ENCODE measurements around the gene TACR2. TPM values are rescaled to one million over a fixed set of nuclear protein-coding genes. Genes with fewer than 3 reads are reported as not detected.

Gene TACR2
- total and polyA plus RNA-seq, 2 donors (not counting 3 experiments of a cell fraction or from before 2014, with no cell fraction given): 0.19 TPM; not detected in 1

GRCh38 chr10:69363666-69364065 lies 53.1 kb downstream of the TACR2 start:
- ChIA-PET CTCF (interaction anchor here (1.0 to 2.6 kb wide), 3 partner anchors 10 to 126 kb away, joined by 4 to 8 read pairs (median 5); no protein-coding TSS in a partner anchor), POLR2A (no interaction called here)
- Histone ChIP-seq H4K20me1 (replicated peaks; ENCODE audit: control insufficient read depth, extremely low read depth, insufficient read depth, low read length) (no peaks in the 10 kb centered on the region), H3K4me3 (replicated peaks in 1 of 3; ENCODE audit: insufficient read depth in 1 of 3, low read depth in 1 of 3, low read length in 3 of 3) (no peak overlapping the region), H3K27me3 (ENCODE audit: control insufficient read depth in 2 of 2, insufficient read depth in 2 of 2, low read length in 2 of 2) (no peaks in the 10 kb centered on the region), H2AFZ (ENCODE audit: low read depth, low read length) (no peak overlapping the region), H3K79me2 (ENCODE audit: control insufficient read depth, insufficient read depth, low read length) (peaks cover 19% of the 10 kb centered on the region), H3K27ac (ENCODE audit: insufficient read depth, low read depth, low read length) (no peak overlapping the region), H3K9me3 (replicated peaks; ENCODE audit: control insufficient read depth, insufficient read depth, low read length) (no peaks in the 10 kb centered on the region), H3K4me1 (ENCODE audit: control insufficient read depth, extremely low read depth, insufficient read depth, low read length) (peaks cover 28% of the 10 kb centered on the region), H3K4me2 (ENCODE audit: insufficient read depth, low read length) (no peak overlapping the region), H3K36me3 (ENCODE audit: control insufficient read depth in 2 of 2, extremely low read depth in 1 of 2, insufficient read depth in 2 of 2, low read length in 2 of 2) (peaks cover 0 to 13% of the 10 kb centered on the region in 2 experiments), H3K9ac (replicated peaks; ENCODE audit: extremely low read depth, insufficient read depth, low read length) (no peak overlapping the region), H3K9me1 (replicated peaks; ENCODE audit: control insufficient read depth, extremely low read depth, insufficient read depth, low read length) (no peaks in the 10 kb centered on the region)
- BruUV-seq (replicated peaks): no TSS peak
- dilution Hi-C loops (cut with MboI; ENCODE audit: extremely low pct_ligation_motif_present, low sequenced_read_pairs): loop anchor here (10.0 kb wide), 1 partner anchor 49 kb away; no protein-coding TSS in a partner anchor
- FAIRE-seq (no peak), DNase-seq (ENCODE audit: low read depth, low spot score) (no peak)
- TF ChIP-seq MAX (IDR thresholded peaks at IDR 0.05; ENCODE audit: insufficient read depth, insufficient read length) (no peak), CTCF (IDR thresholded peaks at IDR 0.05; ENCODE audit: extremely low read depth in 1 of 2, insufficient read depth in 1 of 2, low read depth in 1 of 2, low read length in 2 of 2) (no peak), GATA2 (IDR thresholded peaks at IDR 0.05; ENCODE audit: insufficient read depth, insufficient read length, low read depth, low read length) (no peak), EZH2 (IDR thresholded peaks at IDR 0.05; ENCODE audit: borderline replicate concordance, low read depth, low read length, severe bottlenecking) (no peak), POLR2AphosphoS5 (IDR thresholded peaks at IDR 0.05; ENCODE audit: insufficient read depth, low read depth, low read length) (no peak), MYC (IDR thresholded peaks at IDR 0.05; ENCODE audit: low read depth, low read length) (no peak), JUN (IDR thresholded peaks at IDR 0.05; ENCODE audit: borderline replicate concordance, insufficient read depth, insufficient read length, low read depth) (no peak)
- intact Hi-C loops (cut with micrococcal nuclease): loop anchor here (2.0 kb wide), 2 partner anchors 15 kb away; no protein-coding TSS in a partner anchor

Measured in endothelial cell of umbilical vein (primary cell).